ENCODE results near the gene STRADA.
"Not testable (repeated sequence)": the region's sequence is repeated elsewhere in the genome, so short reads cannot be mapped to it uniquely, and the experiment has no call there.

Gene STRADA

GRCh38 chr17:63753215-63753614 lies 11.6 kb upstream of the STRADA start:
- no peak for DNase-seq

DNA sequence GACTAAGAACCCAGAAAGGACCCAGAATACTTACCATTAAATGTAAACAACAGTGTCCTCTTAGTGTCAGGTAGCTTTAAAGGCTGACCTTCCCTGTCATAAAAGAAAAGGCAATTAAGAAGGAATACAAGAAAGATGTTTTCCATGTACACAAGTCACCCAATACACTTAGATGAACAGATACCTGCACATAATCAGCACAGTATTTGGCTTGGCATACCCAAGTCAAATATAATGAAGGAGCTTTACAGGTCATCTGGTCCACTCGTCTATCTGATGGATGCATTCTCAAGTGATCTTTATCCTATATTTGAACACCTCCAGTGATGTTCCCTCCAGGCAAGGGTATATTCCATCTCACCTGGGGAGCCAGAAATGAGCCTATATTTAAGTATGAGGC lies 11.1 kb upstream of the STRADA start:
- DNase-seq, result no peak

DNA sequence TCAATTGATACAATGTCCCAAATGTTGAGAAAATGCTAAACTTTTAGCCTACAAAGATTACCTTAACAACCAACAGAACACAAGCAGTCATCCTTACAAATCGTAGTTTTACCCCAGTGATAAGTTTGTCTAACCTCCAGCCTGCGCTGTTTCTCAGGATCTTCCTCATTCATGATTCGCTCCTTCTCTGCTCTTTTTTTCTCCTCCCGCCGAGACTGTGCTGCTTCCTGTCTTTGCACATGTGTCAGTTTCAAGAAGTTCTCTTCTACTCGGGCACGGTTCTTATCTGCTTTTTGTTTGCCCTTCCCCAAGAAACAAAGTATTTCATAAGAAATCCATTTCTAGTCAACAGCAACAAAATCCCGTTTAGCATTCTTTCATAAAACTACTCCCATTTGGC lies 10.2 kb upstream of the STRADA start:
- no peak for DNase-seq

GRCh38 chr17:63741143-63741407 lies 524 bp downstream of the STRADA start:
- DNase-seq, result no peak

- no peak for DNase-seq
Observed at GRCh38 chr17:63740464-63741142, 996 bp downstream of the STRADA start.

- DNase-seq, result no peak
Observed at GRCh38 chr17:63735691-63736090, 5.9 kb downstream of the STRADA start.

DNA sequence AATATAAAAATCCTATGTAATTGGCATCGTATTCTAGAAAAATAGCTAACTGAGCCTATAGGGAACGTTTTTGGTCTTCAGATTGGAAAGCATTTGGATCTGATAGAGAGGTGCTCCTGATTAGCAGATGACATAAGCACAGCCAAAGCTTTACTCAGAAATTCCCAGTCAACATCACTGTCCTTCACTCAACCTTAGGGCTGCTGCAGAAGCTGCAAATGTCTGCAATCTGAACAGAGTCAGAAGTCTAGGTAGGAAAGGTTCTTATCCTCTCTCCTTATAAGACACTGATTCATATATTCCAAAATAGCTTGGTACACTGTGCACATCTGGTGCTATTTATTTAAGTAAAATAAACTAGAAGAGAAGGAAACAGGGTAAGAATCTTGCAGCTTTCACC lies 19.2 kb downstream of the STRADA start:
- no peak for DNase-seq

GRCh38 chr17:63720194-63720593 lies 21.4 kb downstream of the STRADA start:
- not testable (repeated sequence) for DNase-seq

GRCh38 chr17:63718988-63719387 lies 22.6 kb downstream of the STRADA start:
- no peak for DNase-seq

- DNase-seq, result no peak
Observed at GRCh38 chr17:63716426-63716825, 25.2 kb downstream of the STRADA start.

- DNase-seq, result no peak
Observed at GRCh38 chr17:63714550-63715277, 26.9 kb downstream of the STRADA start.

GRCh38 chr17:63709110-63709509 lies 32.5 kb downstream of the STRADA start:
- DNase-seq, result no peak

- DNase-seq, result no peak
Observed at GRCh38 chr17:63707151-63707550, 34.4 kb downstream of the STRADA start.

- DNase-seq, result no peak
Observed at GRCh38 chr17:63706336-63707082, 35.1 kb downstream of the STRADA start.

- DNase-seq, result no peak
Observed at GRCh38 chr17:63705657-63706056, 35.9 kb downstream of the STRADA start.

DNA sequence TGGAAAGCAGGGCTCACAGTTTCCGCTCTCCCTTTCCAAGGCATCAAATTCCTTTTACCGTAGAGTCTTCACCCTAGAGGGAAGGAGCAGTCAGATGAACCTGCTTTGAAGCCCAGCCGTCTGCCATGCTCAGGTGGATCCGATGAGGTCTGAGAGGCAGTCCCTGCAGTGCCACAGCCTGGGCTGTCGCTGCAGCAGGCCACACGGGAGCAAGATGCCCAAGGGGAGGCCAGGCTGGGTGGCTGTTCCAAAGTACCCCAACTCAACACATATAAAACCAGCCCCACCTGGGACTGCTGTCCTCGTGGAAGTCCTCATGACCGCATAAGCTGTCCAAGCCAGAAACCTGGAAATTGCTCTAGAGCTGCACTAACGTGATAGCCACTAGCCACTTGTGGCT lies 36.8 kb downstream of the STRADA start:
- no peak for DNase-seq

- DNase-seq, result no peak
Observed at GRCh38 chr17:63704259-63704576, 37.4 kb downstream of the STRADA start.

- no peak for DNase-seq
Observed at GRCh38 chr17:63703556-63704258, 37.9 kb downstream of the STRADA start.

GRCh38 chr17:63703029-63703428 lies 38.6 kb downstream of the STRADA start:
- DNase-seq, result no peak

DNA sequence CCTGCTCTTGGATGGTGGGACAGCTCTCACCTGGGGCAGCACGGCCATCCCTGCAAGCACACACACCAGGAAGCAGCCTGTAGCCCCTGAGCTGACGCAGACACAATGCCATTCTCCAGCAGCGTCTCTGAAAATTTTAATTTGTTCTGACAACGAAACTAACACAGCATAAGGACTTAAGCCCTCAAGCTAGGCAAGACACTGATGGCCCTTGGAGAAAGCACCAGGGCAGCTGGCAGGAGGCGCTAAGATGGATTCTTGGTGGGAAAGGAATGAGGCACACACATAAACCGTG lies 38.9 kb downstream of the STRADA start:
- no peak for DNase-seq

- DNase-seq, result no peak
Observed at GRCh38 chr17:63701868-63702720, 39.5 kb downstream of the STRADA start.

DNA sequence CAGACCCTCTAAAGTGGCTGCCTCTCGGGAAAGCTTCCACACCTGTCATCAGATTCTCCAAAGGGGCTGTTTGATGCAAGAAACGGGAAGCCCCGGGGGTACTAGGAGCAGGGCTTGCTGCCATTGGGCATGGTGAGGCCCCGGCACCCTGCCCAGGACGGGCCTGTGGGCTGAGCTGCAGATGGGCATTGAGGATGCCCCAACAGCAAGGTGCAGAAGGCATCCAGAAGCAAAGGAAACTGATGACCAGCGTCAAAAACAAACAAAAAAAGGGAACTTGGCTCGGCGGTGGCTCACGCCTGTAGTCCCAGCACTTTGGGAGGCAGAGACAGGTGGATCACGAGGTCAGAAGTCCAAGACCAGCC lies 40.2 kb downstream of the STRADA start:
- no peak for DNase-seq

All from NCI-H1105 (cell line).